Keratinocyte (primary cell): Measurements from ENCODE around the gene HDAC10.

Experiments used
- EZH2 ChIP-seq: IDR thresholded peaks from one replicate; pipeline ENCODE4 v1.6.1; 2012; ENCODE audit warnings: inconsistent platforms, mild to moderate bottlenecking, low read length, moderate library complexity
- TF ChIP-seq, protein P1 (sequence below), 3 experiments: IDR thresholded peaks in 1 of 3; conservative IDR thresholded peaks in 1 of 3; optimal IDR thresholded peaks in 1 of 3; 2 replicates in 2 of 3; 3 replicates in 1 of 3; pipeline versions ENCODE3 to v1.5.1; 2011; ENCODE audit warnings: low read length in 3 of 3, mild to moderate bottlenecking in 3 of 3, moderate library complexity in 2 of 3, control low read depth in 1 of 3, inconsistent platforms in 1 of 3; ENCODE audit not compliant: insufficient read depth in 2 of 3; ENCODE audit errors: extremely low read depth in 1 of 3

DNA sequence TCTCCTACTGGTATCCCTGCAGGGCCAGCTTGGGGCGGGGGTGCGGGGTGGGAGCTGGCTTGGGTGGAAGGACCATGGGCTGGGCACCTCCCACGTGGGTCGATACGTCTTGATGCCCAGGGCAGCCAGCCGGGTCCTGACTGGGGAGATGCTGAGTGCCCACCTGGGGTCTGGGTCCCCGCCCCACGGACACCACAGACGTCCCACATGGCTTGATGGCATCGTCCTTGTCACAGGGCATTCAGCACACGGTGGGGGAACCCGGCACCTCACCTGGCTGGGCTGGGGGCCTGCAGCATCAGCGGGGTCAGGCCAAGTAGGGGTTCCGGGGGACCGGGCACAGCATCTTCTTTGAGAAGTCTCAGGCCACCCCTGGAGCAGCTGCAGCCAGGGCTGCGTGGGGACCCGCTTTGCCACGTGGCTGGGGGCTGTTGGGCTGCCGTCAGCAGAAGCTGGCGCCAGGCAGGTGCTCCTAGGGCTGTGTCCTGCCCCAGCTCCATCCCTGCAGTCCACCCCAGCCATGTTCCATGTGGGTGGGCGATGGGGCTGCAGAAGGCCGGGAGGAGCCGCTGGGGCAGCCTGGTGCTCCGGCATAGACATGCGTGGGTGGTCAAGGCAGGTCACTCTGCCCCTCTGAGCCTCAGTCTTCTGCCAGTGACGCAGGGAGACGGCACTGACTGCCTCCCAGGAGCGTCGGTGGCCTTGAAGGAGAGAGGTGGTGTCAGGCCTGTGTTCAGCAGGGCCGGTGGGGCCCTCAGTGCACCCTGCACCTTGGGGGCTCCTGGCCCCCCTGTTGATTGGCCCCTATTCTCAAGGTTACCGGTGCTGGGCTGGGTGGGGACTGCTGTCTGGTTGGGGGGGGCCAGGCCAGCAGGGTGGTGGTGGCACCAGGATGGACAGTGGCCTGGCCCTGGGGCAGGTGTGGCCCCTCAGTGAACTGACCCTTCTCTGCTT lies 41.8 kb downstream of the HDAC10 start:
- TF ChIP-seq, protein P1, sequence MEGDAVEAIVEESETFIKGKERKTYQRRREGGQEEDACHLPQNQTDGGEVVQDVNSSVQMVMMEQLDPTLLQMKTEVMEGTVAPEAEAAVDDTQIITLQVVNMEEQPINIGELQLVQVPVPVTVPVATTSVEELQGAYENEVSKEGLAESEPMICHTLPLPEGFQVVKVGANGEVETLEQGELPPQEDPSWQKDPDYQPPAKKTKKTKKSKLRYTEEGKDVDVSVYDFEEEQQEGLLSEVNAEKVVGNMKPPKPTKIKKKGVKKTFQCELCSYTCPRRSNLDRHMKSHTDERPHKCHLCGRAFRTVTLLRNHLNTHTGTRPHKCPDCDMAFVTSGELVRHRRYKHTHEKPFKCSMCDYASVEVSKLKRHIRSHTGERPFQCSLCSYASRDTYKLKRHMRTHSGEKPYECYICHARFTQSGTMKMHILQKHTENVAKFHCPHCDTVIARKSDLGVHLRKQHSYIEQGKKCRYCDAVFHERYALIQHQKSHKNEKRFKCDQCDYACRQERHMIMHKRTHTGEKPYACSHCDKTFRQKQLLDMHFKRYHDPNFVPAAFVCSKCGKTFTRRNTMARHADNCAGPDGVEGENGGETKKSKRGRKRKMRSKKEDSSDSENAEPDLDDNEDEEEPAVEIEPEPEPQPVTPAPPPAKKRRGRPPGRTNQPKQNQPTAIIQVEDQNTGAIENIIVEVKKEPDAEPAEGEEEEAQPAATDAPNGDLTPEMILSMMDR (optimal IDR thresholded peaks at IDR 0.05 in 1 of 3, IDR thresholded peaks at IDR 0.05 in 1 of 3, conservative IDR thresholded peaks at IDR 0.05 in 1 of 3; ENCODE audit: extremely low read depth in 1 of 3, insufficient read depth in 2 of 3, low read length in 3 of 3), result no peak
- TF ChIP-seq EZH2, result no peak
